ENCODE measurements around the gene ADGRL1.
"Not testable (repeated sequence)": the region's sequence is repeated elsewhere in the genome, so short reads cannot be mapped to it uniquely, and the experiment has no call there.

Gene ADGRL1

GRCh38 chr19:14189415-14189814 is 16.6 kb downstream of the ADGRL1 start:
- DNase-seq (ENCODE audit: low read depth in 2 of 2), result no peak

GRCh38 chr19:14188086-14188485 is 17.9 kb downstream of the ADGRL1 start:
- not testable (repeated sequence) for DNase-seq (ENCODE audit: low read depth in 2 of 2)

DNA sequence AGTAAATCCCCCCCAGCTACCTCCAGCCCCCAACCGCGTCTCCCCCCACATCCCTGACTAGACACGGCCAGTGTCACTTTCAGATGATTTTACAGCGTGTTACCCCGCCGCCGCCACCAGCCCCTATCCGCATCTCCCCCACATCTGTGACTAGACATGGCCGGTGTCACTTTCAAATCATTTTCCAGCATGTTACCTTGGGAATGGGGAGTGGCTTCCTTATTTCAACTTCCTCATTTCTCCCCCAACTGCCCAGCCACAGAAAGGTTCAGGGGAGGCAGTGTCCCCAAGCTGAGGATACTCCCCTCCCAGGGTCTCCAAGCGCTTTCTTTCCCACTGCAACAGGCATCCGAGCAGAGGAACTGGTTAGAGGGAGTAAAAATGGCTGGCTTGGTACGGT is 18.4 kb downstream of the ADGRL1 start:
- DNase-seq (ENCODE audit: low read depth in 2 of 2), result no peak

- not testable (repeated sequence) for DNase-seq (ENCODE audit: low read depth in 2 of 2)
Observed at GRCh38 chr19:14186684-14187083, 19.3 kb downstream of the ADGRL1 start.

DNA sequence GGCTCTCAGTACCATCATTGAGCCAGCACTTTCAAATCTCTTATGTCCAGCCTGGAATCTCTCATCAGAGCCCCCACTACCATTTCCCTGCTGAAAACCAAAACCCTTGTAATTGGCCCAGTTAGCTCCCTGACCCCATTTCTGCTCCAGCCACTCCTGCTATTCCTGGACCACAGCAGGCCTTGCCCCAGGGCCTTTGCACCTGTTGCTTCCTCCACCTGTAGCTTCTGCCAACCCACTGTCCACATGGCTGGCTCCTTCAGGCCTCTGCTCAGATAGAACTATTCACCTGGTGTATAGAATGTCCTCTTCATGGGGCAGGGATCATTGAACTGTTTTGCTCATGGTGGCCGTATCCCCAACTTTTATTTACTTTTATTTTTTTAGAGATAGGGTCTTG is 20.3 kb downstream of the ADGRL1 start:
- not testable (repeated sequence) for DNase-seq (ENCODE audit: low read depth in 2 of 2)

DNA sequence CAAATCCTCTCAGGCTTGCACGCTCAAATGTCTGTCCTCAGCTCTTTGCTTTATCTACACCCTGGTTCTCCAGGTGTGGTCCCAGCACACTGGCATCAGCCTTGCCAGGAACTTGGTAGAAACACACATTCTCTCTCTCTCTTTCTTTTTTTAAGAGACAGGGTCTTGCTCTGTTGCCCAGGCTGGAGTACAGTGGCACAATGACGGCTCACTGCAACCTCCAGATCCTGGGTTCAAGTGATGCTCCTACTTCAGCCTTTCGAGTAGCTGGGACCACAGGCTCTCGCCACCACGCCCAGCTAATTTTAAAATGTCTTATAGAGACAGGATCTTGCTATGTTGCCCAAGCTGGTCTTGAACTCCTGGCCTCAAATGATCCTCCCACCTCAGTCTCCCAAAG is 20.8 kb downstream of the ADGRL1 start:
- no peak for DNase-seq (ENCODE audit: low read depth in 2 of 2)

DNA sequence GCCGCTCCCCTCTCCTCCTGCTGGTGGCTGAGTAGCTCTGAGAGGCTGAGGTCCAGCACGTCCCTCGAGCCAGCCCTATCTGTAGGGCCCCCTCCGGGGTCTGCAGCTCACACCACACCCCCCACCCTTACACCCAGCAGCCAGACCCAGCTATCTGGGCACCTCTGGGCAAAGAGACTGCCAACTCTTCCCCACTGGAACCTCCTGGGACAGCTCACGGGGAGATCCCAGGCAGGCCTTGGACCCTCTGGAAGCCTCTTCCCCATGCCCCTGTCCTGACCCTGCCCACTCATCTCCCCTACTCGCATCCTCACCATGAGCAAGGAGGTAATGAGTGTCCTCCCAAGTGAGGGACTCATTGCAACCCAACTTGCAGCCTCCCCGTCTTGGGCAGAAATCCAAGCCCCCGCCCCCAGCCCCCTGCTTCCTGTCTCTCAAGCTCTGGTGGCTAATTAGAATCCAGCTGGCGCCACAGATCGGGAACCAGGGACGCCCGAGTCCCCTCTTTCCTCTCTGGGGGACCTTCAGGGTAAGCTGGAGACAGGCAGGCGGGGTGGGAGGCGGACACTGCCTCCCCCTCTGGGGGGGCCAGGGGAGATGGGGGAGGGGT is 22.1 kb downstream of the ADGRL1 start:
- DNase-seq (ENCODE audit: low read depth in 2 of 2), result no peak

- no peak for DNase-seq (ENCODE audit: low read depth in 2 of 2)
Observed at GRCh38 chr19:14182476-14182875, 23.5 kb downstream of the ADGRL1 start.

GRCh38 chr19:14181906-14182305 is 24.1 kb downstream of the ADGRL1 start:
- DNase-seq (ENCODE audit: low read depth in 2 of 2), result no peak

DNA sequence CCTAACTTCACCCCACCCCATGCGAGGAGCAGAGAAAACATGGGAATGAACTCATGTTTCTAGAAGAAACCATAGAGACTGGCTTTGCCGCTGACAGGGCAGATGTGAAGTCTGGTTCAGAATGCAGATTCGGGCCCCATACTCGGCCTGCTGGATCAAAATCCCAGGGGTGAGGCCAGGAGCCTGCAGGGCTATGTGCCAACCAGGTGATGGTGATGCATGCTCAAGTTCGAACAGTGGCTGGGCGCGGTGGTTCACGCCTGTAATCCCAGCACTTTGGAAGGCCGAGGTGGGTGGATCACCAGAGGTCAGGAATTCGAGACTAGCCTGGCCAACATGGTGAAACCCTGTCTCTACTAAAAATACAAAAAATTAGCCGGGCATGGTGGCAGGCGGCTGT is 24.8 kb downstream of the ADGRL1 start:
- not testable (repeated sequence) for DNase-seq (ENCODE audit: low read depth in 2 of 2)

GRCh38 chr19:14177496-14178074 is 28.4 kb downstream of the ADGRL1 start:
- no peak for DNase-seq (ENCODE audit: low read depth in 2 of 2)

GRCh38 chr19:14175351-14175792 is 30.6 kb downstream of the ADGRL1 start:
- DNase-seq (ENCODE audit: low read depth in 2 of 2), result no peak

GRCh38 chr19:14174883-14175282 is 31.1 kb downstream of the ADGRL1 start:
- no peak for DNase-seq (ENCODE audit: low read depth in 2 of 2)

- no peak for DNase-seq (ENCODE audit: low read depth in 2 of 2)
Observed at GRCh38 chr19:14168993-14169392, 37.0 kb downstream of the ADGRL1 start.

- DNase-seq (ENCODE audit: low read depth in 2 of 2), result no peak
Observed at GRCh38 chr19:14168259-14168972, 37.6 kb downstream of the ADGRL1 start.

DNA sequence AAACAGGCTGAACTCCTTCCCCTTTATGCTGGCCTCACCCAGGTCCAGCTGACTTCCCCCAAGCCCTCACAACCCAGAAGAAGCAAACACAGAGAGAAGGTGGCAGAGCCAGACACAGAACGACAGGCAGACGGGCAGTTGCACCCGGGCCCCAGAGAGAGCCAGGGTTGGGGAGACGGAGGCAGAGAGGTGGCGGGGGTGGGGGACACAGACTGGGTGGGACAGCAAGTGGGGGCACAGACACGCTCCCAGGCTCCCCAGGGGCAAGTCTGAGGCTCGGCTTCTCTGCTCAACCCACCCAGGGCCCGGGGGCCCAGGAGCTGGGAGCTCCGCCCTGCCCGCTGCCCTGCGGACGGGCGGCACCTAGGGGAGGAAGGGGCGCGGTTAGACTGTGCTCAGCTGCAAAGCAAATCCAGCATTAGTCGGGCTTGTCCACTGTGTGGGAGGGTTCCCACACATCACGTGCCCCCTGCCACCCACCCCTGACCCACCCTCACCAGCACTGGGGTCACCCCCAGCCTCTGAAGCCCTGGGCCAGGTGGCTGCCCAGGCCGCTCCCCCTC is 38.3 kb downstream of the ADGRL1 start:
- no peak for DNase-seq (ENCODE audit: low read depth in 2 of 2)

DNA sequence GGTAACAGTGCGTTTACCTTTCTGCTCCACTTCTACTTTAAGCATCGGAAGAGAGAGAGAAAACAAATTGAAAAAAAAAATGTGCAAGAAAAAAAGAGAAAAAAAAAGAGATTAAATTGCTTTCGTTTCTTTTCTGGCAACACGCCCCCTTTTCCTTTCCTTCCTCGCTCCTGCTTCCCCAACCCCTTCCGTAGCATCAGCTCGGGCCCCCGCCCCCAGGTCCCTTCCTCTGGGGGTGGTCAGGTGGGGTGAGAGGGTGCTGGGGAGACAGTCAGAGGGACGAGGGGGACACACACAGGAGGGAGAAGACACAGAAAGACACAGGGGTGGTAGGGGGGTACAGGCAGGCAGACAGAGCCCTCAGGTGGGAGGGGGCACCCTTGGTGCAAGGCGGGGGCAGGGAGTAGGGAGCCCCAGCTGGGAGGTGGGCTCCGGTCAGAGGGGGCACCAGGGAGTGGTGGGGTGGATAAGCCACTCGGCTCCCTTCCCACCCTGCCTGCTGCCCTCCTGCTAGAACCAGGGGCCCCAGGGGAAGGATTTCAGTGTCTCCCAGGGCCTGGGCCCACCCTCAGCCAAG is 38.9 kb downstream of the ADGRL1 start:
- no peak for DNase-seq (ENCODE audit: low read depth in 2 of 2)

- DNase-seq (ENCODE audit: low read depth in 2 of 2), result no peak
Observed at GRCh38 chr19:14165990-14166830, 39.8 kb downstream of the ADGRL1 start.

- no peak for DNase-seq (ENCODE audit: low read depth in 2 of 2)
Observed at GRCh38 chr19:14164724-14165493, 41.1 kb downstream of the ADGRL1 start.

GRCh38 chr19:14164082-14164481 is 41.9 kb downstream of the ADGRL1 start:
- DNase-seq (ENCODE audit: low read depth in 2 of 2), result no peak

DNA sequence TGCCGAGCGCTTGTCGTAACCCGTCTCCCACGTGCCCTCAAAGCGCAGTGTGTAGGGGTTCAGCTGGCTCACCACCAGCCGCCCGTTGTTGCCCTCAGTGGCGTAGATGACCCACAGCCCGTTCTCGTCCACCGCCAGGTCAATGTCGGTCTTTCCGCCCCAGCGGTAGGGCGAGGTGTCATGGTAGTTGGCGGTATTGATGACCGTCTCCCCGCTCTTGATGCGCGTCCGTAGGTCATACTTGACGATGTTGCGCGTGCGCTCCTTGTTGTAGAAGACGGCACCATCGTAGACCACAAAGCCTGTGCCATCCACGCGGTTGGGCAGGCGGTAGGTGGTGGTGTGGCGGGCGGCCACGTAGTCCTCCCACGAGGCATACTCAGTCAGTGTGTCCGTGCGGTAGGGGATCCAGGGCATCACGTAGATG is 43.1 kb downstream of the ADGRL1 start:
- no peak for DNase-seq (ENCODE audit: low read depth in 2 of 2)
